Measurements from ENCODE around the gene BST1.
A peak's percentile ranks its signal among the peaks of the same experiment; 100 is the strongest.

Gene BST1

DNA sequence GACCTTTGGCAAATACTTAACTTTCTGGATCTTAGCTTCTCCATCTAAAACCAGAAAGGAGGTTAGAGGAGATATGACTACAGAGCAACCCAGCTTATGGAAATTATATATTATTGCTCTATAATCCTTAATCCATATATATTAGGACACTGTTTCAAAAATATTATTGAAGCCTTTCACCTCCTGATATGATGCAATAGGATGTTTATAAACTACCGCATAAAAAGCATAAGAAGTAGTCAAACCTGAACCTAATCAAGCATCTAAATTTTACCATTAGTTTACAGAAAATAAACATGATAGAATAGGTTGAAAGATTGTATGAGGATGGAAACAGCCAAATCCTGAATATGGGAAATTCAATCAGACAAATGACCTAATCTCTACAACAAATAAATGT, 26.8 kb upstream of the BST1 start:
- DNase-seq (ENCODE audit: low read depth, low spot score) = no peak

GRCh38 chr4:15676899-15677298, 26.0 kb upstream of the BST1 start:
- no peak for DNase-seq (ENCODE audit: low read depth, low spot score)

- DNase-seq (ENCODE audit: low read depth, low spot score) = no peak
These were observed 25.3 kb upstream of the BST1 start for GRCh38 chr4:15677507-15677988.

GRCh38 chr4:15681067-15681371, 21.8 kb upstream of the BST1 start:
- DNase-seq (ENCODE audit: low read depth, low spot score) = no peak

DNA sequence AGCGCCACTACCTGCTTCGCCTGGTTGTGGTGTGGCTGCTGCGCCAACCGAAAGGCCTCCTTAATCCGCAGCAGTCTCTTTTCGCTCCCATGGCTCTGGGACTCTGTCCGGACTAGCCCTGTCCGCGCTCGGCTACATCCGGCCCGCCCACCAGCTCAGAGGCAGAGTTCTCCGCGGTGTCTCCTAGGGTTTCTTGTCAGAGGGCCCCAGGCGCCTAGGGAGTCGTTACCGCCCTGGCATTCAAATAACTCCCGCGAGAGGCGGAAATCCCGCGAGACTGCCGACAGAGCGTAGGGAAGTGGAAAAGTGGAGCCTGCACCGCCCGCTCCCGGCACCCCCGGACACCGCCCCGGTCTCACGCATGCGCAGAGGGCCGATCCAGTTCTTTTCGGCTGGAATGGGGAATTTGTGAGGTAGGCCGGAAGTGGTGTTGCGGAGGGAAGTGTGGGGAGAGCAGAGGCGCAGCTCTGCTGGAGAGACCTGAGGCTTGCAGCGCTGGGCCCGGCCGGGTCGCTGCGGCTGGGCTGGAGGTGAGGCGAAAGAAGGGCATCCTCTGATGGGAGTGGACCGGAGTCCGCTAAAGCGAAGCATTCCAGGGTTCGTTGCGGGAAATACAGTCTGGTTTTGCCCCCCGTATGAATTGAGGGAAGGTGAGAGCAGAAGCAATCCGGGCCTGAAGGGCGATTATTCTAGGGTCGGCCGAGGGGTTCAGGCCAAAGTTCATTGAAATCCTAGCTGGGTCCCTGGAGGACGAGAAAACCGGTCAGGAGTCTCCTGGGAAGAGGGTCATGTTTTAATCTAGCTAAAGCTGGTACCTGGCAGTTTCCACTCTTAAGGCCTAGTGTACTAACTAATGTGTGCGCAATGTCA, 21.3 kb upstream of the BST1 start, which contains the start of gene FAM200B:
Gene FAM200B, plus strand, starts transcription at position 456 of the 870 bp plus-strand sequence. CDS start 5,151 bp downstream, outside the sequence.
- DNase-seq (ENCODE audit: low read depth, low spot score) = peak; percentile 93

DNA sequence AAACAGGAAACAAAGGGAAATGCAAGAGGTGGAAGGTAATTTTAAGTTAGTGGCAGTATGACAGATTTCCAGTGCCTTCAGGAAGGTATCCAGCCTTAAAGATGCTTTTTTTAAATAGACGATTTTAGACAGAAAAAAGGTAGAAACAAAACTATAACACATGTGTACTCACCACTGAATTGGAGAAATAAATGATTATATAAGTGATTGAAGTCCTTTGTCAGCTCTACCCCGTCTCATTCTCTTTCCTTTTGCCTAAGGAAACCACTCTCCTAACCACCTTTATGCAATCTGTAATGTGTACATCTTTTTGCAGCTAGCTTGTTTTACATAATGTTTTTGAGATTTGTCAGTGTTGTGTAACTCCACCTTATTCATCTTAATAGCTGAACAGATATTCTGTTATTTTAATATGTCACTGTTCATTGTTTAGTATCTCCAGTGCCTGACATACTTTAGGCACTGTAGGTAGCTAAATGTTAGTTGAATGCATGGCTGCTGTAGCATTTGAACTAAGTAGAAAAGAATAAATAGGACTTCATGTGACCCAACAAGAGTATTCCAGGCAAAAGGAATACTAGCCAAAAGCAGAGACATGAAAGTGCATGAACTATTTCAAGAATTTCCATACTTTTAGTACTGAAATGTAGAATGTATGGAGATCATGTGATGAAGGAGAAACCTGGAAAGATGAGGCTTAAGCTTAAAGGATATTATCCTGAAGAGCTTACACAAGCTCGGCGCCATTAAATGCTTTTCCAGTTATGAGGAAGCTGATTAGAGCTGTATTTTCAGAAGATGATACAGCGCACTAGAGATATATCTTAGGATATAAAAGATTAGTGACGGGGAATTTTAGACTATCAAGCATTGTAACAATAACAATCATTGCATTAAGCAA, 20.4 kb upstream of the BST1 start:
- DNase-seq (ENCODE audit: low read depth, low spot score) = no peak

GRCh38 chr4:15683143-15683495, 19.7 kb upstream of the BST1 start:
- DNase-seq (ENCODE audit: low read depth, low spot score) = no peak

- no peak for DNase-seq (ENCODE audit: low read depth, low spot score)
These were observed 18.4 kb upstream of the BST1 start for GRCh38 chr4:15684498-15684897.

- DNase-seq (ENCODE audit: low read depth, low spot score) = no peak
These were observed 14.8 kb upstream of the BST1 start for GRCh38 chr4:15688051-15688450.

- DNase-seq (ENCODE audit: low read depth, low spot score) = no peak
These were observed 13.3 kb upstream of the BST1 start for GRCh38 chr4:15689540-15689939.

DNA sequence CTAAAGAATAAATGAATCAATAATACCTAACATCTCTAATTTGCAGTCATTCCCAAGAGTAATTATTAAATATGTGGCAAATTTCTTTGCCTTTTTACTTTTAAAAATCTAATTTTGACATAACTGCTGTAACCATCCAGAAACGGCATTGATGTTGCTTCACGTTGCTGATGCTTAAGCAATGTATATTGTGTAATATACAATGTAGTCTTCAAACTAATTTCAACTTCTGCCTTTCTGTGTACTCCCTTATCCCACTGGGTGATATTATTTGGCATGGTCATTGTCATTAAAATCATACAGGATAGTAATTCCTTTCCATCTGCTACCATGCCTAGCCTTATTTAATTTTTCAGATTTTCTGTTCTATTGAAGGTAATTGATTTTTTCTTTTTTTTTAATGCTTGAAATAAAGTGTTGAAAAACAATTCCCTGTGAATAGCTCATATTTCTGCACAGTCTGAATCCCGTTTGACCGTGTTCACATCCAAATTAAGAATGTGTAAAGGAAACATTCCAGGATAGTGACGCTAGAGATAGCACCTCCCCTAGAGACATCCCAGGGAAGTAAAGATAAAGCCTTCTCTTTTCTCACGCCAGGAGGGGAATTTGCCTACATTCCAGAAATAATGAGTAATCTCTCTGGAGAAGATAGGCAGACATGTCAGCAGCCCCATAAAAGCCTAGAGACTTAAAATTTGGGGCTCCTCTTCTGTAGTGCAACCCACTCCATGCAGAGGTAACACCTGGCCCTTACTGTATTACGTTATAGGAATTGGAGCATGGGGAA, 12.7 kb upstream of the BST1 start:
- DNase-seq (ENCODE audit: low read depth, low spot score) = no peak

DNA sequence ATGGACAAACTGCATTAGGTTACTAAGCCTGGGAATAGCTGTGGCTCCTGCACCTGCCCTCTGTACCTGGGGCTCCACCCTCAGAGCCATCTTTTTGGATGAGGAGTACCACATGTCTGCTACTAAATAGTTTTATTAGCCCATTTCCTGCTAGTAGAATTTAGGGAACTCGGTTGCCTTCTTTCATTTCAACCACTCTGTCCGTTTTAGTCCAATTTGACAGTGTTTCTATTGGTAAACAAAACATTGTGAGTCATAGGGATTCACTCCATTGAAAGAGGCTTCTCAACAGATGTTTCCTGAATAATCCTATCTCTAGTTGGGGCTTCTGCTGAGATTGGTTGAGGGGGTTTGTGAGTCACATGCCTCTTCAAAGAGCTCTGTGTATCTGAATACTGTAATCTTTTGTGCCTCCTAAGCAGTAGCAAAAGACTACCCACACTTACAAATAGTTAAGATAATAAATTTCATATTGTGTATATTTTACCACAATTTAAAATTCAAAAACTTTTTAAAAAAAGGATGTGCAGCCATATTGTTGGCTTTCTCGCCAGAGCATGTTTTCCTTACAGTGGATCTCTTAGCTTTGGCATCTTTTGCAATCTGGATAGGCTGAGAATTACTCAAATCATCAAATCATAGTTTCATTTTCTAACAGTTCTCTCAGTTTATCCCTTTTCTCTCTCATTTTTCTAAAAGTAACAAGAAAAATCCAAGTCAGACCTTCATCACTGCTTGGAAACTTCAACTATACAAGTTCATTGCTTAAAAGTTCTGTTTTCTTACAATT, 11.3 kb upstream of the BST1 start:
- no peak for DNase-seq (ENCODE audit: low read depth, low spot score)

DNA sequence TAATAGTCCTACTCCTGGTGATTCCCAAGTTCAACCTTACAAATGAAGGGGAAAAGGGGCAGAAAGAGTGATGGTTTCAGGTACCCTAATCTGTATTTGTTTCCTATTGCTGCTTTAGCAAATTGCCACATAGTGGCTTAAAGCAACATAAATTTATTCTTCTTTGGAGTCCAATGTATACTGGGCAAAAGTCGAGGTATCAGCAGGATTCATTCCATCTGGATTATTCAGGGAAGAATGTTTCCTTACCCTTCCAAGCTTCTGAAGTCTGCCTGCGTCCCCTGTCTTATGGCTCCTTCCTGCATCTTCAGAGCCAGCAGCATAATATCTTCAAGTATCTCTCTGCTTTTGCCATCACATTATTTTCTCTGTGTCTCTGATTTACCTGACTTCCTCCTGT, 10.3 kb upstream of the BST1 start:
- DNase-seq (ENCODE audit: low read depth, low spot score) = no peak

DNA sequence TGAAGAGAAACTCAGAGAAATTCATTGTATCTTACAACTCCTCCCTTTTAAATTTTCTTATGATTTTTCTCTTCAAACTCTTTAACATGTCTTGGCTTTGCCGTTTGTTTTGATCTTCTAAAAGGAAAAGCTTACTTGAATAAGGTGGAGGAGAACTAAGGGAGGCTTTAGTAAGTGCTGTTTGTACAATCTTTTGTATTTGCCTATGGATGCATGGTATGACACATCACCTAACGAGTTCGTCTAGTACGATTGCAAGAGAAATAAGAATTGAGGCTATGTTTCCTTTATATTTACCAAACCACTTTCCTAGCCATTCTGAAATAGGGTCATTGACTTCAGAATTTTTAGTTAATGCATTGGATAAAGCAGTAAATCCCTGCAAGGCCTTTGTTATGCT, 8.4 kb upstream of the BST1 start:
- no peak for DNase-seq (ENCODE audit: low read depth, low spot score)

GRCh38 chr4:15695240-15695699, 7.6 kb upstream of the BST1 start:
- DNase-seq (ENCODE audit: low read depth, low spot score) = no peak

GRCh38 chr4:15695729-15696128, 7.1 kb upstream of the BST1 start:
- no peak for DNase-seq (ENCODE audit: low read depth, low spot score)

GRCh38 chr4:15696866-15697265, 6.0 kb upstream of the BST1 start:
- no peak for DNase-seq (ENCODE audit: low read depth, low spot score)

DNA sequence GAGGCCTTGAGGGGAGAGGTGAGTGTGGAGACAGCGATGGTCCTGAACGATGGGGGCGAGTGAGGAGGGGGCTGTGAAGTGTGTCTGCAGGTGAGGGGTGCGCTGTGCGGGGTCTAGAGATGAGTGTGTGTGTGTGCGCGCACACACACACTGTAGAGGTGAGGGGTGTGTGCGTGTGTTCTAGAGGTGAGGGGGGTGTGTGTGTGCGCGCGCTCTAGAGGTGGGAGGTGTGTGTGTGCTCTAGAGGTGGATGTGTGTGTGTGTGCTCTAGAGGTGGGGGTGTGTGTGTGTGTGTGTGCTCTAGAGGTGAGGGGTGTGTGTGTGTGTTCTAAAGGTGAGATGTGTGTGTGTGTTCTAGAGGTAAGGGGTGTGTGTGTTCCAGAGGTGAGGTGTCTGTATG, 574 bp downstream of the BST1 start:
- no peak for DNase-seq (ENCODE audit: low read depth, low spot score)

- DNase-seq (ENCODE audit: low read depth, low spot score) = no peak
These were observed 1.3 kb downstream of the BST1 start for GRCh38 chr4:15704129-15704528.

DNA sequence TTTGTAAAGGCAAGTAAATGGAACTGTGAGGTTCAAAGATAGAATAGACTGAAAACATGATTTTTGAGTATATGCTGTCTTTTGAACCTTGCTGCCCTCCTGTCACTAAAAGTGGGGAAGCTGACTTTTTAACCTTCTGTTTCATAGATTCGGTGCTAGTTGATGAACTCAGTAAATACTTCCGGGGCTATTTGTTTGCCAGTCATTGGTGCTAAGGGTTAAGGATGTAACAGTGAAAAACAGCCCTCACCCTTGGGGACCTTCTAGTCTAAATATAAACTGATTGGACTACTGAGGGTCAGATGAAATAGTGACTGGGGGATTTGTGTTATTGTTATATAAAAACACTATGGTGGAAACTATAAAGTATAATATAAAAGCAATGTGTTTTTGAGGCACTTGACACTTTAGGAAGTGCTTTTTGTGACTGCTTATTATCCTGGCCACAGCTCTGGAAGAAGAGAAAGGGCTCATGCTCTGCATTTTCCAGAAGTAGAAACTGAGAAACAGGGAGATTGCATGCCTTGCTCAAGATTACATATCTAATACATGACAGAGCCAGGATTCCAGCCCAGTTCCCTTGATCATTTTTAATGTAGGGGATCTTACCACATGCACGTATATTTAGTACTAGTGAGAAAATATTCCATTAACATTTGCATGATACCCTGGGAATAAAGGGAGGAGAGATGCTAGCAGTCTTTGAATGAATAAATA, 3.9 kb downstream of the BST1 start:
- no peak for DNase-seq (ENCODE audit: low read depth, low spot score)

Data from brain pericyte (primary cell).